Measurements from ENCODE around the gene GALM. TPM values are rescaled to one million over a fixed set of nuclear protein-coding genes. Genes with fewer than 3 reads are reported as not detected.
"Not testable (repeated sequence)": the region's sequence is repeated elsewhere in the genome, so short reads cannot be mapped to it uniquely, and the experiment has no call there.

The GALM gene
- total RNA-seq, 4 donors from 2014 or later = 6.2 to 104 (median 14.8) TPM

DNA sequence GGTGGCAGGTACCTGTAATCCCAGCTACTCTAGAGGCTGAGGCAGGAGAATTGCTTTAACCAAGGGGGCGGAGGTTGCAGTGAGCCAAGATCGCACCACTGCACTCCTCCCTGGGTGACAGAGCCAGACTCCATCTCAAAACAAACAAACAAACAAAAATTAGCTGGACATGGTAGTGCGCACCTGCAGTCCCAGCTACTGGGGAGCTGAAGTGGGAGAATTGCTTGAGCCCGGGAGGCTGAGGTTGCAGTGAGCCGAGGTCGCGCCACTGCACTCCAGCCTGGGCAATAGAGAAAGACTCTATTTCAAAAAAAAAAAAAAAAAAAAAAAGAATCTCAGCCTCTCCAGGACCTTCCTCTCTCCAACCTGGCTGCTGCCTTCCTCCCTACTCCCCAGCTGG lies 65.2 kb downstream of the GALM start:
- peak in 1 of 2 donors; percentile 3 for DNase-seq
- H3K27me3 ChIP-seq = no peaks in the 10 kb centered on the region
- H3K27ac ChIP-seq = no peak overlapping the region
- TF ChIP-seq POLR2A (IDR thresholded peaks at IDR 0.05) = no peak
- TF ChIP-seq, protein P1, sequence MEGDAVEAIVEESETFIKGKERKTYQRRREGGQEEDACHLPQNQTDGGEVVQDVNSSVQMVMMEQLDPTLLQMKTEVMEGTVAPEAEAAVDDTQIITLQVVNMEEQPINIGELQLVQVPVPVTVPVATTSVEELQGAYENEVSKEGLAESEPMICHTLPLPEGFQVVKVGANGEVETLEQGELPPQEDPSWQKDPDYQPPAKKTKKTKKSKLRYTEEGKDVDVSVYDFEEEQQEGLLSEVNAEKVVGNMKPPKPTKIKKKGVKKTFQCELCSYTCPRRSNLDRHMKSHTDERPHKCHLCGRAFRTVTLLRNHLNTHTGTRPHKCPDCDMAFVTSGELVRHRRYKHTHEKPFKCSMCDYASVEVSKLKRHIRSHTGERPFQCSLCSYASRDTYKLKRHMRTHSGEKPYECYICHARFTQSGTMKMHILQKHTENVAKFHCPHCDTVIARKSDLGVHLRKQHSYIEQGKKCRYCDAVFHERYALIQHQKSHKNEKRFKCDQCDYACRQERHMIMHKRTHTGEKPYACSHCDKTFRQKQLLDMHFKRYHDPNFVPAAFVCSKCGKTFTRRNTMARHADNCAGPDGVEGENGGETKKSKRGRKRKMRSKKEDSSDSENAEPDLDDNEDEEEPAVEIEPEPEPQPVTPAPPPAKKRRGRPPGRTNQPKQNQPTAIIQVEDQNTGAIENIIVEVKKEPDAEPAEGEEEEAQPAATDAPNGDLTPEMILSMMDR (IDR thresholded peaks at IDR 0.05) = no peak
- H3K36me3 ChIP-seq = no peaks in the 10 kb centered on the region
- H3K4me3 ChIP-seq = no peak overlapping the region
- H3K4me1 ChIP-seq = no peaks in the 10 kb centered on the region
- intact Hi-C loops (cut with DNase I; ENCODE audit: low total_unique reads) = no loop called here
- H3K9me3 ChIP-seq = no peaks in the 10 kb centered on the region

DNA sequence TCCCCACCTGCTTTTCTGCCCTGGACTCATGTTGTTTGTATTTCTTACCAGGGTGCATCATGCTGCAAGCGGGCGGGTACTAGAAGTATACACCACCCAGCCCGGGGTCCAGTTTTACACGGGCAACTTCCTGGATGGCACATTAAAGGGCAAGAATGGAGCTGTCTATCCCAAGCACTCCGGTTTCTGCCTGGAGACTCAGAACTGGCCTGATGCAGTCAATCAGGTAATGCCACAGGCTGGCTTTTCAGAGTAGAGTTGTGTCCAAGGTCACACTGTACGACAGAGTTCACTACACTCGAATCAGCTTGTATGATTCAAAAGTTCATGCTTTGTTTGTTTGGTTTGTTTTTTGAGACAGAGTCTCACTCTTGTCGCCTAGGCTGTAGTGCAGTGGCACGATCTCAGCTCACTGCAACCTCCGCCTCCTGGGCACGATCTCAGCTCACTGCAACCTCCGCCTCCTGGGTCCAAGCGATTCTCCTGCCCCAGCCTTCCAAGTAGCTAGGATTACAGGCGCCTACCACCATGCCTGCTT lies 65.8 kb downstream of the GALM start:
- peak in 1 of 2 donors; percentile 11 for DNase-seq
- Histone ChIP-seq H3K9me3 (no peaks in the 10 kb centered on the region), H3K36me3 (no peaks in the 10 kb centered on the region), H3K27me3 (no peaks in the 10 kb centered on the region), H3K27ac (no peak overlapping the region), H3K4me1 (no peaks in the 10 kb centered on the region), H3K4me3 (no peak overlapping the region)
- intact Hi-C loops (cut with DNase I; ENCODE audit: low total_unique reads) = no loop called here
- TF ChIP-seq, protein P1 (IDR thresholded peaks at IDR 0.05) = no peak
- TF ChIP-seq POLR2A (IDR thresholded peaks at IDR 0.05) = no peak

GRCh38 chr2:38733300-38733971 lies 67.5 kb downstream of the GALM start:
- peak in 1 of 2 donors; percentile 13 for DNase-seq
- Histone ChIP-seq H3K36me3 (no peaks in the 10 kb centered on the region), H3K9me3 (no peaks in the 10 kb centered on the region), H3K4me1 (no peaks in the 10 kb centered on the region), H3K27ac (no peak overlapping the region), H3K27me3 (no peaks in the 10 kb centered on the region), H3K4me3 (no peak overlapping the region)
- intact Hi-C loops (cut with DNase I; ENCODE audit: low total_unique reads) = no loop called here
- TF ChIP-seq, protein P1 (IDR thresholded peaks at IDR 0.05) = no peak
- TF ChIP-seq POLR2A (IDR thresholded peaks at IDR 0.05) = no peak

GRCh38 chr2:38734299-38735058 lies 68.6 kb downstream of the GALM start:
- Histone ChIP-seq H3K36me3 (no peaks in the 10 kb centered on the region), H3K9me3 (no peaks in the 10 kb centered on the region), H3K27me3 (no peaks in the 10 kb centered on the region), H3K4me1 (no peaks in the 10 kb centered on the region), H3K27ac (no peak overlapping the region), H3K4me3 (no peak overlapping the region)
- intact Hi-C loops (cut with DNase I; ENCODE audit: low total_unique reads) = no loop called here
- no peak for TF ChIP-seq POLR2A (IDR thresholded peaks at IDR 0.05)
- peak in 1 of 2 donors; percentile 13 for DNase-seq

- H3K4me1 ChIP-seq = no peaks in the 10 kb centered on the region
- TF ChIP-seq, protein P1 (IDR thresholded peaks at IDR 0.05) = no peak
- TF ChIP-seq POLR2A (IDR thresholded peaks at IDR 0.05) = no peak
- no peaks in the 10 kb centered on the region for H3K9me3 ChIP-seq
- H3K36me3 ChIP-seq = no peaks in the 10 kb centered on the region
- peak overlapping the region; percentile 74 to 80 for H3K27ac ChIP-seq
- no peaks in the 10 kb centered on the region for H3K27me3 ChIP-seq
- intact Hi-C loops (cut with DNase I; ENCODE audit: low total_unique reads) = no loop called here
- no peak for DNase-seq
- no peak overlapping the region for H3K4me3 ChIP-seq
Measured at GRCh38 chr2:38735999-38736320, 70.0 kb downstream of the GALM start.

GRCh38 chr2:38737000-38737698 lies 71.2 kb downstream of the GALM start:
- DNase-seq = peak; percentile 80 to 83
- H3K4me3 ChIP-seq; intact Hi-C loops (cut with DNase I; ENCODE audit: low total_unique reads); H3K36me3 ChIP-seq; H3K9me3 ChIP-seq; H3K27me3 ChIP-seq; H3K4me1 ChIP-seq: not testable (repeated sequence)
- peak overlapping the region; percentile 74 to 80 for H3K27ac ChIP-seq

Data from uterus (tissue), 4 donors.